ENCODE measurements around the gene NXPH3. TPM values are rescaled to one million over a fixed set of nuclear protein-coding genes. Genes with fewer than 3 reads are reported as not detected.

The NXPH3 gene
- total RNA-seq, 2 experiments from 2014 or later, result not detected

DNA sequence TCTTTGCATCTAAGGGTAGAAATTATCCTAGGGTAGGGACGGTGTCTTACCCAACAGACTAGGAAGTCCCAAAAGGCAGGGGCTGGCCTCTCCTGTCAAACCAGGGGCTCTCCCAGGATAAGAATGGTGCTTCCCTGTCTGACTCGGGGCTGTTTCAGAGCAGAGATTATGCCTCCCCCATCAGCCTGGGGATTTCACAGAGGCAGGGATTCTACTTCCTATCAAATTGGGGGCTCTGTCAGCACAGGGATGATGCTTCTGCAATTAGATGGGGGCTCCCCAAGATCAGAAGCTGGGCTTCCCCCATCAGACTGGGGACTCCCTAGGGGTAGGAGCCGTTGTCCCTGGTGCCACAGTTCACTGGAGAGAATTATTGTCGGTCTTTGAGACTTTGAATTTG, 2.3 kb downstream of the NXPH3 start:
- no peaks in the 10 kb centered on the region for H3K36me3 Mint-ChIP-seq (ENCODE audit: low read depth)
- ChIA-PET POLR2A (interaction anchor here (1.1 kb wide), 1 partner anchor 118 kb away, joined by 3 read pairs; no protein-coding TSS in a partner anchor), CTCF (interaction anchor here (16.6 kb wide), 1 partner anchor 121 kb away, joined by 514 read pairs; the partner anchor contains the start of gene SLC35B1)
- H3K27me3 Mint-ChIP-seq (ENCODE audit: low read depth), result peaks cover 37% of the 10 kb centered on the region
- no peaks in the 10 kb centered on the region for H3K9me3 Mint-ChIP-seq (ENCODE audit: insufficient read depth)
- H3K4me3 Mint-ChIP-seq, result no peak overlapping the region
- peaks cover 8% of the 10 kb centered on the region for H3K4me1 Mint-ChIP-seq (ENCODE audit: low read depth)
- ATAC-seq (no peak), DNase-seq (no peak)
- H3K27ac Mint-ChIP-seq, result no peak overlapping the region

DNA sequence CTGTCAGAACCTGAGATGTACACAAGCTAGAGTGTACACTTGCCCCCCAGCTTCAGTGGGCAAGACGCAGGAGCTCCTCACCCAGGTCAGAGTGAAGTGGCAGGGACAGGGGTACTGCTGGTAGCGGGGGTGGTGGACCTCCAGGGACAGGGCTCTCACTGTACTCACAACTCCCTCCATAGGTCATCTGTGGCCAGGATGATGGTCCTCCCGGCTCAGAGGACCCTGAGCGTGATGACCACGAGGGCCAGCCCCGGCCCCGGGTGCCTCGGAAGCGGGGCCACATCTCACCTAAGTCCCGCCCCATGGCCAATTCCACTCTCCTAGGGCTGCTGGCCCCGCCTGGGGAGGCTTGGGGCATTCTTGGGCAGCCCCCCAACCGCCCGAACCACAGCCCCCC, 2.7 kb downstream of the NXPH3 start:
- peaks cover 8% of the 10 kb centered on the region for H3K4me1 Mint-ChIP-seq (ENCODE audit: low read depth)
- ChIA-PET CTCF (interaction anchor here (16.6 kb wide), 1 partner anchor 120 kb away, joined by 514 read pairs; the partner anchor contains the start of gene SLC35B1), POLR2A (interaction anchor here (1.1 kb wide), 1 partner anchor 118 kb away, joined by 3 read pairs; no protein-coding TSS in a partner anchor)
- DNase-seq (no peak), ATAC-seq (no peak)
- H3K27ac Mint-ChIP-seq, result no peak overlapping the region
- H3K4me3 Mint-ChIP-seq, result no peak overlapping the region
- peaks cover 32% of the 10 kb centered on the region for H3K27me3 Mint-ChIP-seq (ENCODE audit: low read depth)
- no peaks in the 10 kb centered on the region for H3K36me3 Mint-ChIP-seq (ENCODE audit: low read depth)
- no peaks in the 10 kb centered on the region for H3K9me3 Mint-ChIP-seq (ENCODE audit: insufficient read depth)

DNA sequence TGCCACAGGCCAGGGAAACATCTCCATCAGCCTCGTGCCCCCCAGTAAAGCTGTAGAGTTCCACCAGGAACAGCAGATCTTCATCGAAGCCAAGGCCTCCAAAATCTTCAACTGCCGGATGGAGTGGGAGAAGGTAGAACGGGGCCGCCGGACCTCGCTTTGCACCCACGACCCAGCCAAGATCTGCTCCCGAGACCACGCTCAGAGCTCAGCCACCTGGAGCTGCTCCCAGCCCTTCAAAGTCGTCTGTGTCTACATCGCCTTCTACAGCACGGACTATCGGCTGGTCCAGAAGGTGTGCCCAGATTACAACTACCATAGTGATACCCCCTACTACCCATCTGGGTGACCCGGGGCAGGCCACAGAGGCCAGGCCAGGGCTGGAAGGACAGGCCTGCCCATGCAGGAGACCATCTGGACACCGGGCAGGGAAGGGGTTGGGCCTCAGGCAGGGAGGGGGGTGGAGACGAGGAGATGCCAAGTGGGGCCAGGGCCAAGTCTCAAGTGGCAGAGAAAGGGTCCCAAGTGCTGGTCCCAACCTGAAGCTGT, 3.4 kb downstream of the NXPH3 start:
- POLR2A ChIA-PET, result no interaction called here
- CTCF ChIA-PET, result interaction anchor here (16.6 kb wide), 1 partner anchor 120 kb away, joined by 514 read pairs; the partner anchor contains the start of gene SLC35B1
- no peak for ATAC-seq
- Mint-ChIP-seq H3K27me3 (ENCODE audit: low read depth) (peaks cover 26% of the 10 kb centered on the region), H3K4me1 (ENCODE audit: low read depth) (peaks cover 8% of the 10 kb centered on the region), H3K4me3 (no peak overlapping the region), H3K36me3 (ENCODE audit: low read depth) (no peaks in the 10 kb centered on the region), H3K27ac (no peak overlapping the region), H3K9me3 (ENCODE audit: insufficient read depth) (no peaks in the 10 kb centered on the region)
- no peak for DNase-seq

DNA sequence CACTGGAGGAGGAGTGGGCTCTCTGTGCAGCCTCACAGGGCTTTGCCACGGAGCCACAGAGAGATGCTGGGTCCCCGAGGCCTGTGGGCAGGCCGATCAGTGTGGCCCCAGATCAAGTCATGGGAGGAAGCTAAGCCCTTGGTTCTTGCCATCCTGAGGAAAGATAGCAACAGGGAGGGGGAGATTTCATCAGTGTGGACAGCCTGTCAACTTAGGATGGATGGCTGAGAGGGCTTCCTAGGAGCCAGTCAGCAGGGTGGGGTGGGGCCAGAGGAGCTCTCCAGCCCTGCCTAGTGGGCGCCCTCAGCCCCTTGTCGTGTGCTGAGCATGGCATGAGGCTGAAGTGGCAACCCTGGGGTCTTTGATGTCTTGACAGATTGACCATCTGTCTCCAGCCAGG, 3.9 kb downstream of the NXPH3 start:
- Mint-ChIP-seq H3K27me3 (ENCODE audit: low read depth) (peaks cover 25% of the 10 kb centered on the region), H3K4me1 (ENCODE audit: low read depth) (peaks cover 8% of the 10 kb centered on the region), H3K36me3 (ENCODE audit: low read depth) (no peaks in the 10 kb centered on the region), H3K4me3 (no peak overlapping the region), H3K9me3 (ENCODE audit: insufficient read depth) (no peaks in the 10 kb centered on the region), H3K27ac (no peak overlapping the region)
- DNase-seq, result no peak
- ChIA-PET POLR2A (no interaction called here), CTCF (interaction anchor here (16.6 kb wide), 1 partner anchor 119 kb away, joined by 514 read pairs; the partner anchor contains the start of gene SLC35B1)
- ATAC-seq, result no peak

DNA sequence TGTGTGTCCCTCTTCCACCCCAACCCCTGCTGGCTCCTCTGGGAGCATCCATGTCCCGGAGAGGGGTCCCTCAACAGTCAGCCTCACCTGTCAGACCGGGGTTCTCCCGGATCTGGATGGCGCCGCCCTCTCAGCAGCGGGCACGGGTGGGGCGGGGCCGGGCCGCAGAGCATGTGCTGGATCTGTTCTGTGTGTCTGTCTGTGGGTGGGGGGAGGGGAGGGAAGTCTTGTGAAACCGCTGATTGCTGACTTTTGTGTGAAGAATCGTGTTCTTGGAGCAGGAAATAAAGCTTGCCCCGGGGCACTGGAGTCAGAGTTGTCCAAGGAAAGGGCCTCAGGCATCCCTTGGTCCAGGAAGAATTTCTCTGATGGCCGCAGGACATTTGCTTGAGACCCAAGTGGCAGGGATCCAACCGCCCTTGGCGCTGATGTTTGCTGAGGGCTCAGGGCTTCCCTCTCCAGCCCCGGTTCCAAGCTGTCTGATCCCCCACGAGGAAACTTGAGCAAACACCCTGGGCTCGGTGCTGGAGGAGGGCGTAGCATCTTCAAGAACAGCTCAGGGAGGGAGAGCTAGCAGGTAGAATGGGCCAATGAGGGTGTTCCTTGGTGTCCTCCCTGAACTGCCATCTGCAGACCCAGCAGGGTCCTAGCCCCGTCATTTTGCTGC, 4.5 kb downstream of the NXPH3 start:
- peaks cover 8% of the 10 kb centered on the region for H3K4me1 Mint-ChIP-seq (ENCODE audit: low read depth)
- no peaks in the 10 kb centered on the region for H3K36me3 Mint-ChIP-seq (ENCODE audit: low read depth)
- no peak overlapping the region for H3K4me3 Mint-ChIP-seq
- POLR2A ChIA-PET, result no interaction called here
- CTCF ChIA-PET, result interaction anchor here (16.6 kb wide), 1 partner anchor 119 kb away, joined by 514 read pairs; the partner anchor contains the start of gene SLC35B1
- ATAC-seq (no peak), DNase-seq (no peak)
- no peaks in the 10 kb centered on the region for H3K9me3 Mint-ChIP-seq (ENCODE audit: insufficient read depth)
- peaks cover 22% of the 10 kb centered on the region for H3K27me3 Mint-ChIP-seq (ENCODE audit: low read depth)
- H3K27ac Mint-ChIP-seq, result no peak overlapping the region

DNA sequence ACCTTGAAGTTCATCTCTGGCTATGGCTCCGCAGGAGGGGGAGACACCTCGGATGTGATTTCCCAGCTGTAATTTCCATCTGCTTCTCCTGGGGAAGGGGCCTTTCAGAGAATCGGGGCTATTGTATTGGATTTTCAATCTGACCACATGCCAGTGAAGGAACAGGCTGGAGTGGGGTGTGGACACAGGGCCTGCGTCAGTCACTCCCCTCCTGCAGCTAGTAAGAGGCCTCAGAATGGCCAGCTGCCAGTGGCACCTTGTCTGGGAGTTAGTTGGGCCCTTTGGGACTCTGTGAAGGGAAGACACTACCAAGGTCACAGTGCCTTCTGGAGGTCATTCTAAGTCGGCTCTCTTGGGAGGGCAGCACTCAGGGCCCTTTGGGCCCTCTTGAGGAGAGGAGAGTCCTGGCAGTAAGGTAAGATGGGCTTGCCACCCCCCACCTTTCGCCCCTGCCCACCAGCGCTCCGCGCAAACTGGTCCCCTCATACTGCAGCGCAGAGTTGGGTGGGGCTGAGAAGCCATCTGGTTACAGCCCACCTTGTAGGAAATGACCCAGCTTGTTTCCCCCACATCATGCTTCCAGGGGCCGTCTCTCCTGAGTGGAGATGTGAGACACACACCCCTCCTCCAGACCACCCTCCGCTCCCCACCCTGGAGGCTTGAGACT, 5.4 kb downstream of the NXPH3 start:
- ChIA-PET CTCF (interaction anchor here (16.6 kb wide), 1 partner anchor 118 kb away, joined by 514 read pairs; the partner anchor contains the start of gene SLC35B1), POLR2A (no interaction called here)
- Mint-ChIP-seq H3K9me3 (ENCODE audit: insufficient read depth) (no peaks in the 10 kb centered on the region), H3K27me3 (ENCODE audit: low read depth) (peaks cover 18% of the 10 kb centered on the region), H3K4me1 (ENCODE audit: low read depth) (peaks cover 6% of the 10 kb centered on the region), H3K36me3 (ENCODE audit: low read depth) (no peaks in the 10 kb centered on the region), H3K4me3 (no peak overlapping the region), H3K27ac (no peak overlapping the region)
- no peak for DNase-seq
- ATAC-seq, result no peak

DNA sequence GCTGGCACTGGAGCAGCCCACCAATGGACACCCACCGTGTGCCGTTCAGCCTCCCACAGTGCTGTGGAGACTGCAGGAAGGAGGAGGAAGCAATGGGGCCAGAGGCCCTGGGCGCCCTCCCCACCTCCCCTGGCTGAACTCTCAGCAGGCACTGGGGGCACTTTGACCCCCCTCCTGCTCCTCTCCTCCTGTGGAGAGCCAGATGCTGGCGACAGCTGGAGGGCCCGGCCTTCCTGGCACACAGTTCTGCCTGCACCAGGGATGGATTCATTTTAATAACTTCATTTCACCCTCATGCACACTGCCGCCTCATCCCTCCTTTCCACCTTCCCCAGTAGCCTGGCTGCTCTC, 6.0 kb downstream of the NXPH3 start:
- ChIA-PET CTCF (interaction anchor here (16.6 kb wide), 1 partner anchor 117 kb away, joined by 514 read pairs; the partner anchor contains the start of gene SLC35B1), POLR2A (no interaction called here)
- H3K4me3 Mint-ChIP-seq, result no peak overlapping the region
- no peaks in the 10 kb centered on the region for H3K36me3 Mint-ChIP-seq (ENCODE audit: low read depth)
- DNase-seq (no peak), ATAC-seq (no peak)
- no peaks in the 10 kb centered on the region for H3K9me3 Mint-ChIP-seq (ENCODE audit: insufficient read depth)
- H3K4me1 Mint-ChIP-seq (ENCODE audit: low read depth), result peaks cover 6% of the 10 kb centered on the region
- H3K27me3 Mint-ChIP-seq (ENCODE audit: low read depth), result peaks cover 16% of the 10 kb centered on the region
- no peak overlapping the region for H3K27ac Mint-ChIP-seq

DNA sequence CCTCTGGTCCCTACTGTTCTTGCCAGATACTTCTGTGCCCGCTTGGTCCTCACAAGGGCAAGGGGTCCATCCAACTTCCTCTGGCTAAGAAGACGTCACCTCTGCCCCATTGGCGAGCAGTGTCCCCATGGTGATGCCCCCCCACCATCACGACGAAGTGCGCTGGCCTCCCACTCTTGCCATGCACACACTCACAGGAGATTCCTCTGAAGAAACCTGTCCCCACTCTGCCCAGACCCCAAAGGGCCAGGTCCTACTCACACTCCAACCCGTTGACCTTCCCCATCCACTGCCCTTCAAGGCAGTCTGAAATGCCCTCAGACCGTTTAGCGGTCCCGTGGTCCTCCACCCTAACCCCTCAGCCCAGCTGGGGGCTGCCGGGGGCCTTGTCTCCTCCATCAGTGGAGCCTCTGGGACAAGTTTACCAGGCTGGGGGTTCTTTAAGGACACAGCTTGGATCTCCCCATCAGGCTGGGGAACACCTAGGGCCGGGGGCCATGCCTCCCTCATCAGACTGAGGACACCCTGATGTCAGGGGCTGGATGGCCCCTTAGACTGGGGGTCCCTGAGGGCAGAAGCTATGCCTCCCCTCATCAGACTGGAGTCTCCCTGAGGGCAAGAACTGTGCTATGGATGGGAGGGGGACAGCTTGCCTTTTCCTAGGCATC, 6.5 kb downstream of the NXPH3 start:
- H3K27me3 Mint-ChIP-seq (ENCODE audit: low read depth), result peaks cover 11% of the 10 kb centered on the region
- ChIA-PET CTCF (interaction anchor here (0.6 to 16.6 kb wide), 2 partner anchors 10 to 117 kb away, joined by 3 to 514 read pairs; partner anchors contain the start of gene SLC35B1), POLR2A (interaction anchor here (0.6 kb wide), 1 partner anchor 275 kb away, joined by 3 read pairs; no protein-coding TSS in a partner anchor)
- DNase-seq (no peak), ATAC-seq (no peak)
- H3K4me1 Mint-ChIP-seq (ENCODE audit: low read depth), result peaks cover 3% of the 10 kb centered on the region
- no peak overlapping the region for H3K4me3 Mint-ChIP-seq
- no peak overlapping the region for H3K27ac Mint-ChIP-seq
- no peaks in the 10 kb centered on the region for H3K9me3 Mint-ChIP-seq (ENCODE audit: insufficient read depth)
- no peaks in the 10 kb centered on the region for H3K36me3 Mint-ChIP-seq (ENCODE audit: low read depth)

DNA sequence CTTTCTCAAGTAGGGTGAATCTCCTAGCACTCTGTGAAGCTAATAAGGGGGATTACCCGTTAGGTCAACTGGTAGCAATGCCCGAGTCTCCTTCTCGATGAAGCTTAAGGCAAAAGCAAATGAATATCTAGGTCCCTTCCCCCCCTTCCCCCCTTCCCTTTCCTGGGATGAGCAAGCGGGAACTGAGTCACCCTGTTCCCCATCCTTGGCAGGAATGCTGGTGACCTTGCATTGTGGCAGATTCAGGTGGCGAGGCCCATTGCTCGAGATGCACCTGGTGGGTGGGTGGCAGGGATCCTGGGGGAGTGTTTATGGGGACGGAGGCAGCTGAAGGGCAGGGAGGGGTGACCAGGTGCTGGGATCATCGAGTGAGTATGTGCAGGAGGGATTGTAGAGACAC, 7.1 kb downstream of the NXPH3 start:
- ATAC-seq, result no peak
- DNase-seq, result no peak
- Mint-ChIP-seq H3K9me3 (ENCODE audit: insufficient read depth) (no peaks in the 10 kb centered on the region), H3K4me3 (no peak overlapping the region), H3K36me3 (ENCODE audit: low read depth) (no peaks in the 10 kb centered on the region), H3K27ac (no peak overlapping the region), H3K4me1 (ENCODE audit: low read depth) (peaks cover 4% of the 10 kb centered on the region), H3K27me3 (ENCODE audit: low read depth) (peaks cover 5% of the 10 kb centered on the region)
- ChIA-PET POLR2A (interaction anchor here (0.6 kb wide), 1 partner anchor 274 kb away, joined by 3 read pairs; no protein-coding TSS in a partner anchor), CTCF (interaction anchor here (0.6 to 16.6 kb wide), 2 partner anchors 9 to 116 kb away, joined by 3 to 514 read pairs; partner anchors contain the start of gene SLC35B1)

DNA sequence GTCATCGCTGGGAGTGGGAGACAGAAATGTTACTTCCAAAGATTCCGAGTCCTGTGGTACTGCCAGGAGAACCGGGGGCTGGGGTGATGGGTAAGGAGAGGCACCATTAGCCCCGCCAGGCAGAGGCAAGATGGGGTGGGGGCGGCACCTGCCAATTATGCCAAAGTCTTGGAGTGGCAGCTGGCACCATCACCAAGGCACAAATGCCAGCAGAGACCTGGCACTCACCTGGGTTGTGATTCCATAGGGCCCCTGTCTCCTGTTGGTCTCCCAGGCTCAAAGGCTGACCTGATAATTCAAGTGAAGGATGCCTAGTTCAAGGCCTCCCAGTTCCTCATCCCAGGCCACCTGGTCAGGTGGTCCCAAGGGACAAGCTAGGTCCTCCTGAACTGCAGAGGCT, 7.6 kb downstream of the NXPH3 start:
- H3K27me3 Mint-ChIP-seq (ENCODE audit: low read depth), result peaks cover under 1% of the 10 kb centered on the region
- no peak overlapping the region for H3K4me3 Mint-ChIP-seq
- no peaks in the 10 kb centered on the region for H3K36me3 Mint-ChIP-seq (ENCODE audit: low read depth)
- DNase-seq (no peak), ATAC-seq (no peak)
- ChIA-PET POLR2A (no interaction called here), CTCF (interaction anchor here (1.2 to 16.6 kb wide), 2 partner anchors 35 to 116 kb away, joined by 3 to 514 read pairs; partner anchors contain the start of gene SLC35B1)
- peaks cover 4% of the 10 kb centered on the region for H3K4me1 Mint-ChIP-seq (ENCODE audit: low read depth)
- no peaks in the 10 kb centered on the region for H3K9me3 Mint-ChIP-seq (ENCODE audit: insufficient read depth)
- H3K27ac Mint-ChIP-seq, result no peak overlapping the region

DNA sequence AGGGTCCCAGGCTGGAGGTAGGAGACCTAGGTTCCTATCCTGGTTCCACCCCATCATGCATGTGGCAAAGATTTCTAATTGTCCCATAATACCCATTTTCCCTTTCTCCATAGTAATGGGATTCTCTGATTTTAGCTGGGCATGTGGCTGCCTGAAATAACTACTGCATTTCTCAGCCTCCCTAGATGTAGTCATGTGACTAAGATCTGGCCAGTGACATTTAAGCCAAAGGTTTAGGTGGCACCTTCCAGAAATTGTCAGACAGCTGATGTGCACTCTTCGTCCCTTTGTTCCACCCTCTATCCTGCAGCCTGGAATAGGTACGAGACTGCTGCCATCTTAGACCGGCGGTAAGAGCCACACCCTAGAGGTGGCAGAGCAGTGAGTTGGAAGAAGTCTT, 8.2 kb downstream of the NXPH3 start:
- ChIA-PET CTCF (interaction anchor here (1.2 to 16.6 kb wide), 2 partner anchors 34 to 115 kb away, joined by 3 to 514 read pairs; partner anchors contain the start of gene SLC35B1), POLR2A (no interaction called here)
- Mint-ChIP-seq H3K4me3 (no peak overlapping the region), H3K27ac (no peak overlapping the region), H3K27me3 (ENCODE audit: low read depth) (no peaks in the 10 kb centered on the region), H3K36me3 (ENCODE audit: low read depth) (no peaks in the 10 kb centered on the region), H3K9me3 (ENCODE audit: insufficient read depth) (no peaks in the 10 kb centered on the region), H3K4me1 (ENCODE audit: low read depth) (peaks cover 4% of the 10 kb centered on the region)
- no peak for DNase-seq
- ATAC-seq, result no peak
